ENCODE measurements around the gene ANGPTL7. TPM values are rescaled to one million over a fixed set of nuclear protein-coding genes. Genes with fewer than 3 reads are reported as not detected.

The ANGPTL7 gene
- total RNA-seq = 0.79 and 25.7 TPM in 2 replicates

GRCh38 chr1:11188858-11189451, at the start of gene ANGPTL7:
ANGPTL7 (plus strand) TSS chr1:11189355; CDS start chr1:11189580, 225 bp downstream.

Other genes starting within 250 kb of the ANGPTL7 start
- gene TARDBP, start 176.7 kb upstream of the ANGPTL7 start, total RNA-seq = 73.2 and 76.6 TPM in 2 replicates
- not detected in 2 replicates for gene MASP2, start 142.1 kb upstream of the ANGPTL7 start, total RNA-seq
- gene SRM, start 129.3 kb upstream of the ANGPTL7 start, total RNA-seq = 7.9 and 10.7 TPM in 2 replicates
- 26.6 and 32.9 TPM in 2 replicates for gene EXOSC10, start 89.5 kb upstream of the ANGPTL7 start, total RNA-seq
- 27.0 and 30.9 TPM in 2 replicates for gene MTOR, start 73.2 kb downstream of the ANGPTL7 start, total RNA-seq
- 2.4 and 4.6 TPM in 2 replicates for gene UBIAD1, start 83.8 kb downstream of the ANGPTL7 start, total RNA-seq